Vagina (tissue), 2 donors: ENCODE results near the gene TMEM54.

Experiments
- CTCF ChIP-seq, 3 experiments: fragments of 450-650 bp in 2 of 3; fragments of 200-600 bp in 1 of 3; sonication (generic) in 1 of 3; IDR thresholded peaks; one replicate each; pipeline ENCODE4 v1.5.1; 2017 to 2019; ENCODE audit warnings: antibody characterized with exemption in 3 of 3, mild to moderate bottlenecking in 2 of 3, moderate library complexity in 2 of 3
- POLR2A ChIP-seq, 2 donors: fragments of 450-650 bp; IDR thresholded peaks; one replicate each; pipeline ENCODE4 v1.6.1; 2017; ENCODE audit warnings: antibody characterized with exemption in 2 of 2, mild to moderate bottlenecking in 2 of 2, moderate library complexity in 2 of 2
- POLR2AphosphoS5 ChIP-seq, 2 donors: sonication (generic); formaldehyde crosslinking; IDR thresholded peaks; one replicate each; pipeline ENCODE4 v1.9.0; 2017; ENCODE audit warnings: antibody characterized with exemption in 2 of 2, mild to moderate bottlenecking in 2 of 2, low read depth in 1 of 2; ENCODE audit not compliant: insufficient read depth in 1 of 2

GRCh38 chr1:32848354-32849063, 52.7 kb downstream of the TMEM54 start:
- TF ChIP-seq CTCF (IDR thresholded peaks at IDR 0.05): no peak
- TF ChIP-seq POLR2AphosphoS5 (IDR thresholded peaks at IDR 0.05; ENCODE audit: insufficient read depth in 1 of 2, low read depth in 1 of 2): no peak
- no peak for TF ChIP-seq POLR2A (IDR thresholded peaks at IDR 0.05)
